ENCODE measurements around the gene VWA2. TPM values are rescaled to one million over a fixed set of nuclear protein-coding genes. Genes with fewer than 3 reads are reported as not detected.
A peak's percentile ranks its signal among the peaks of the same experiment; 100 is the strongest.

Gene VWA2
- total and polyA plus RNA-seq, 2 of the 4 experiments (the other 2 are of a cell fraction), result not detected

- Histone ChIP-seq H2AK5ac (ENCODE audit: low read depth, low read length) (no peak overlapping the region), H2BK15ac (ENCODE audit: low read depth, low read length) (no peak overlapping the region), H3K9me3 (ENCODE audit: control insufficient read depth, insufficient read depth, low read length) (no peaks in the 10 kb centered on the region), H2BK120ac (ENCODE audit: low read depth, low read length) (peak overlapping the region; percentile 57; the same call in 1 of the 2 replicates), H3K56ac (ENCODE audit: extremely low read depth, insufficient read depth, low read length) (no peak overlapping the region), H2BK20ac (ENCODE audit: low read depth, low read length) (no peak overlapping the region), H4K5ac (ENCODE audit: low read depth, low read length) (no peak overlapping the region), H4K8ac (ENCODE audit: low read depth in 2 of 2, low read length in 2 of 2) (no peak overlapping the region), H3K27me3 (ENCODE audit: control insufficient read depth, insufficient read depth, low read length) (peaks cover 9% of the 10 kb centered on the region), H4K20me1 (ENCODE audit: insufficient read depth, low read length) (peaks cover 4% of the 10 kb centered on the region; the same call in 1 of the 2 replicates), H3K14ac (replicated peaks; ENCODE audit: low read depth, low read length) (no peak overlapping the region; the same call in 1 of the 2 replicates), H2AFZ (replicated peaks; ENCODE audit: low read length, poor library complexity) (peak overlapping the region; percentile 88), H2AK9ac (replicated peaks; ENCODE audit: low read depth, low read length, poor library complexity) (no peak overlapping the region), H3K79me1 (ENCODE audit: low read depth in 1 of 2, low read length in 2 of 2) (no peaks in the 10 kb centered on the region), H3K18ac (ENCODE audit: low read depth, low read length) (no peak overlapping the region), H3K4me2 (ENCODE audit: low read depth, low read length) (peak overlapping the region; percentile 61), H3K9ac (ENCODE audit: low read depth, low read length) (no peak overlapping the region), H4K91ac (ENCODE audit: insufficient read depth, low read depth, low read length) (no peak overlapping the region), H3K4me1 (ENCODE audit: control insufficient read depth, insufficient read depth, low read length) (peaks cover 10% of the 10 kb centered on the region), H3K23ac (ENCODE audit: low read depth, low read length) (no peak overlapping the region), H3K36me3 (ENCODE audit: control insufficient read depth, insufficient read depth, low read length) (no peaks in the 10 kb centered on the region), H2BK5ac (ENCODE audit: low read depth, low read length, poor library complexity, severe bottlenecking) (no peak overlapping the region), H3K4me3 (ENCODE audit: insufficient read depth, low read depth, low read length) (peak overlapping the region; percentile 3; the same call in 1 of the 2 replicates), H3K4ac (ENCODE audit: low read depth, low read length) (0 out of 2 replicates have a peak overlapping the region, but pooled peaks have one; percentile 22), H3K9me1 (ENCODE audit: insufficient read depth, low read length) (peaks cover 7% of the 10 kb centered on the region), H3K27ac (ENCODE audit: insufficient read depth, low read length) (no peak overlapping the region)
- dilution Hi-C loops (cut with HindIII; ENCODE audit: low sequenced_read_pairs, unreplicated experiment) (no loop called here), in situ Hi-C loops (cut with MboI; ENCODE audit: low sequenced_read_pairs) (loop anchor here (5.0 to 10.0 kb wide), 3 partner anchors 243 to 821 kb away; no protein-coding TSS in a partner anchor), intact Hi-C loops (cut with micrococcal nuclease) (loop anchor here (1.0 to 10.0 kb wide), 10 partner anchors 133 to 823 kb away; no protein-coding TSS in a partner anchor)
- ChIA-PET POLR2A (ENCODE audit: unreplicated experiment) (interaction anchor here (1.0 kb wide), 1 partner anchor 155 kb away, joined by 3 read pairs; no protein-coding TSS in a partner anchor), CTCF (interaction anchor here (0.6 to 2.1 kb wide), 31 partner anchors 11 to 518 kb away, joined by 3 to 17 read pairs (median 3); partner anchors contain the start of gene FHIP2A)
- WGBS, 2 experiments (ENCODE audit: extremely low coverage in 2 of 2, insufficient read length in 1 of 2), result no CpG with 5 or more reads among the region's 14 CpGs
- no TSS peak for BruUV-seq (replicated peaks)
- peak; percentile 88 for DNase-seq
- peak; percentile 73 for ATAC-seq (ENCODE audit: low read depth)
- TF ChIP-seq CEBPB (IDR thresholded peaks at IDR 0.05; ENCODE audit: low read depth, low read length) (peak; percentile 19; the same call in 1 of the 2 replicates), CTCF (conservative IDR thresholded peaks at IDR 0.05; ENCODE audit: low read depth, low read length) (peak; percentile 86), SMC3 (IDR thresholded peaks at IDR 0.05; ENCODE audit: low read depth, low read length) (peak; percentile 85), RFX5 (IDR thresholded peaks at IDR 0.05; ENCODE audit: low read depth, low read length) (no peak), RCOR1 (IDR thresholded peaks at IDR 0.05; ENCODE audit: insufficient replicate concordance, low read length) (no peak), NFE2L2 (IDR thresholded peaks at IDR 0.05; ENCODE audit: low read depth, low read length) (no peak), FOS (IDR thresholded peaks at IDR 0.05; ENCODE audit: low read depth, low read length) (0 out of 2 replicates have a peak, but pooled peaks have one; percentile 4), POLR2A (IDR thresholded peaks at IDR 0.05; ENCODE audit: low read depth, low read length) (no peak), BHLHE40 (IDR thresholded peaks at IDR 0.05; ENCODE audit: low read depth, low read length) (peak; percentile 78; the same call in 1 of the 2 replicates), RAD21 (IDR thresholded peaks at IDR 0.05; ENCODE audit: low read length) (peak; percentile 81), MXI1 (IDR thresholded peaks at IDR 0.05; ENCODE audit: borderline replicate concordance, low read depth, low read length) (no peak), MAFK (IDR thresholded peaks at IDR 0.05; ENCODE audit: low read depth, low read length) (no peak), CHD1 (IDR thresholded peaks at IDR 0.05; ENCODE audit: low read depth, low read length) (no peak)
- TF ChIP-seq, protein P1, sequence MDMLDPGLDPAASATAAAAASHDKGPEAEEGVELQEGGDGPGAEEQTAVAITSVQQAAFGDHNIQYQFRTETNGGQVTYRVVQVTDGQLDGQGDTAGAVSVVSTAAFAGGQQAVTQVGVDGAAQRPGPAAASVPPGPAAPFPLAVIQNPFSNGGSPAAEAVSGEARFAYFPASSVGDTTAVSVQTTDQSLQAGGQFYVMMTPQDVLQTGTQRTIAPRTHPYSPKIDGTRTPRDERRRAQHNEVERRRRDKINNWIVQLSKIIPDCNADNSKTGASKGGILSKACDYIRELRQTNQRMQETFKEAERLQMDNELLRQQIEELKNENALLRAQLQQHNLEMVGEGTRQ (IDR thresholded peaks at IDR 0.05; ENCODE audit: low read depth, low read length), result no peak
- TF ChIP-seq, protein P2, sequence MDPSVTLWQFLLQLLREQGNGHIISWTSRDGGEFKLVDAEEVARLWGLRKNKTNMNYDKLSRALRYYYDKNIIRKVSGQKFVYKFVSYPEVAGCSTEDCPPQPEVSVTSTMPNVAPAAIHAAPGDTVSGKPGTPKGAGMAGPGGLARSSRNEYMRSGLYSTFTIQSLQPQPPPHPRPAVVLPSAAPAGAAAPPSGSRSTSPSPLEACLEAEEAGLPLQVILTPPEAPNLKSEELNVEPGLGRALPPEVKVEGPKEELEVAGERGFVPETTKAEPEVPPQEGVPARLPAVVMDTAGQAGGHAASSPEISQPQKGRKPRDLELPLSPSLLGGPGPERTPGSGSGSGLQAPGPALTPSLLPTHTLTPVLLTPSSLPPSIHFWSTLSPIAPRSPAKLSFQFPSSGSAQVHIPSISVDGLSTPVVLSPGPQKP (IDR thresholded peaks at IDR 0.05; ENCODE audit: borderline replicate concordance, low read depth, low read length), result no peak
These were observed 65.0 kb downstream of the VWA2 start for GRCh38 chr10:114304017-114304570.
